Left hindlimb (tissue), 1 donor: ENCODE data around the gene PLCL2.

Experiments
- DNase-seq: peaks from one replicate; pipeline ENCODE4 v3.0.0-alpha.2; 2018

PLCL2 gene

GRCh38 chr3:17050071-17050470 lies 165.3 kb downstream of the PLCL2 start:
- no peak for DNase-seq

- no peak for DNase-seq
These were observed 165.8 kb downstream of the PLCL2 start for GRCh38 chr3:17050506-17050905.

DNA sequence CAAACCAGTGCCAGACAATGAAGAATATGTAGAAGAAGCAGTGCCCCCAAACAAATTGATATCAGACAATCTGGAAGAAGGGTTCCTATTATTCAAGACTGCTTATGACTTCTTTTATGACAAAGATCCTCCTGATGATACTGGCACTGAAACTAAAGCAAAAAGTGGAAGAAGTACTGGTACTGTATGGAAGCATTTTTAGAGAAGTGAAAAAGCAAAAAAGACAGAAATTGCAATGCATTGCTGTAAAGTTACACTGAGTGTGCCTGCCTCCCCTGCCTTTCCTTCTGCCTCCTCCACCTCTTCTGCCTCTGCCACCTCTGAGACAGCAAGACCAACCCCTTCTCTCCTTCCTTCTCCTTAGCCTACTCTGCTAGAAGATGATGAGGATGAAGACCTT lies 167.6 kb downstream of the PLCL2 start:
- no peak for DNase-seq

- DNase-seq = no peak
These were observed 169.7 kb downstream of the PLCL2 start for GRCh38 chr3:17054301-17054981.

- DNase-seq = no peak
These were observed 170.2 kb downstream of the PLCL2 start for GRCh38 chr3:17054982-17055343.

DNA sequence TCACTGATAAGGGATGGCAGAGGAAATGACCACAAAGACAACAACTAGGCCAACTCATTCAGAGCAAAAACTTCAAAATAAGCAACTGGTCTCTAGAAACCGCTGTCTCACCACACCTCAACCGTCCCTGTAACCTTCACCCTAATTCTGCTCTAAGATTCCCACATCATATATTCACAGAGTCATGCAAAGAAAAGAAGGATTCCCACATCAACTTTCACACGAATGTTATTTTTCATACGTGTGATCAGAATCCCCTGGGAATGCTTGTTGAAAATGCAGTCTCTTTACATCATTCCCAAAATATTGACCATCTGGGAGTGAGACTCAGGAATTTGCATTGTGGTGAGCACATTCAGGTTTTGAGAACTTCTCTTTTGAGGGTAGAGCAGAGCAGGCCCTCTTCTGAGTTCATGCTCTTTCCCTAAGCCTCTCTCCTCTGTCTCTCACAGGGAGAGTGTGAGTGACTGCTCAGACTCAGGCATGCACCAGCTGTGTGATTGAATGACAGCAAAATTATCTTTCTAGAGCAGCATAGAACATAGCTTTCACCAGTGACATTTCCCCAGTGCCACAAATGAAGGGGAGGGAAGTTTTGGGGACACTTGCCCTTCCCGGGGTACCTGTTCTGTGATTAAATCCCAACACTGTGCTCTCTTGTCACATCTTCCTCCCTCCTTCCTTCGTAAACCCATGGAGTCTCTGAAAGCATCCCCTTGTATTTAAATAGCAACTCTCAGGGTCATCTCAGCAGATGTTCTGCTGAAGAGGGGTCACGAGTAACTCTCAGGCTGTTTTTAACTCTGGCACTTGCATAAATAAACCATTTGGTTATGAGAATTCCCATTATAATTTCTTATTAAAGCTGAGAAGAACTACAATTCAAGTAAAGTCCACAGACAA lies 170.9 kb downstream of the PLCL2 start:
- DNase-seq = no peak

DNA sequence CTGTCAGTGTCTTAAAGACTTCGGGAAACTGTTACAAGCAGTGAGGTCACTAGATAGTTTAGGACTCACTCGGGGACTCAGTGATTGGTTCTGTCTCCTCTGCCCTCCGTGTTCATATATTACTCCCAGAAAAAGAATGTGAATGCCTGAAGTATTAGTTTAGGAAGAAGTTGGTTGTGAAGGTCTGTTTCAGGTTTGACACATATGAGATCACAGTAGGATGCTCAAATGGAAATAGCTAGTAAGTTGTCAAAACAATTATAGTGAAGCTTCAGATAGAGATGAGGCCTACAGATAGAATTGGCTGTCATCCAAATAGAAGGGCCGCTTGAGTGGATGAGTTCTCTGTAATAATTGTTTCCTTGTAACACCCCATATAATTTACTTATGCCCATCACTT lies 172.6 kb downstream of the PLCL2 start:
- DNase-seq = no peak

DNA sequence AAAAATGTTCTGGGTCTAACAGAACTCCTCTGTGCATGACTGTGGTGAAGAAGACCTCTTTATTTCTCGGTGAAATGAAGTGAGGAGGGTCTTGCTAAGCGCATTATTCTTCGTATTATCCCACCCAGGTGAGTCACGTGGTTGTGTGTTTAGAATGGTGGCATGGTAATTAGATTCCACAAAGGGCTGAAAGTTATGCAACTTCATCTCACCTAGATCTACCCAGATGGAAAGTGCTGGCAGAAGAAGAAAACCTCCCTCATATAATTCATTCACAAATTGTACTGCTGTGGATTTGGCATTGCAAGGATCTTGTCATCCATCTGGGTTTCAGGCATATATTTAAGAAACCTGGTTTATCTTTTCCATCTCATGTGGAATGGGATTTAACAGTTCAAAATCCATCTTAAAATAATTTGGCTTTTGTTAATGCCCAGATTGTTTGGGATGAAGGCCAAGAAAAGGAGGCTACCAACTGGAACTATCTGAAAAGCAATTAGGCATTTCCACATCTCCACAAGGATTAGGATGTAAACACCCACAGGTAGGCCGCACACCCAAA lies 175.3 kb downstream of the PLCL2 start:
- no peak for DNase-seq

DNA sequence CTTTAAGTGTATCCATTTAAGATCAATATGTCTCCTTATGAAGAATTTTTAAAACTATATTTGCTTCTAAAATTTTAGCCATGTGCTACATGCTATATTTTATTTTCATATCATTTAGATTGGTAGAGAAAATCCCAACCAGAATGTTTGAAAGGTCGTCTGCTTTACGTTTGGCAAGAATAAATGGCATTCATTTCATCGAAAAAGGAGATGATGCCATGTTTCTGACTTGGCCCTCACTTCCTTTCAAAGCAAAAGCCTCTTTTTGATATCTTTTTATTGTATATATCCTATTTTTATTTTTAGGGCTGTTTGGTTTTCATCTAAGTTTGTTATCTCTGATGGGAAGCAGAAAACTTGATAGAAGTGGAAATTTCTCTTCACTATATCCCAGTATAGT lies 176.2 kb downstream of the PLCL2 start:
- DNase-seq = no peak

DNA sequence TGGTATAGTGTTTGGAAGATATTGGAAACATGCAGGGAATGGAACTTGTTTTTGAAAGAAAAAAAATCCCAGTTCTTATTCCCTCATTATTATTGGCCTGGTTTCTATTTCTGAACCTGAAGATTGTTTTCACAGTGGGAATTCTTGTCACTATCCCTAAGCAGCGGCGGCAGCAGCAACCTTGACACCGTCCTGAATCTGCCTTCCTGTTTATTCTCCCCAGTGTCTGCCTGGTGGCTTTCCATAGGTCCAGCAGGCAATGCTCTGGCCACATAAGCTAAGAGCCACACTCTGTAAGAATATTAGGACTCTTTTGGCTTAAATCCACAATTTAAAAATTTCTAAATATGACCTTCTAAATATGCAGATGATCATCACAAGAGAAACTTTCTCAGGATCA lies 178.0 kb downstream of the PLCL2 start:
- no peak for DNase-seq

GRCh38 chr3:17063596-17063995 lies 178.8 kb downstream of the PLCL2 start:
- no peak for DNase-seq

DNA sequence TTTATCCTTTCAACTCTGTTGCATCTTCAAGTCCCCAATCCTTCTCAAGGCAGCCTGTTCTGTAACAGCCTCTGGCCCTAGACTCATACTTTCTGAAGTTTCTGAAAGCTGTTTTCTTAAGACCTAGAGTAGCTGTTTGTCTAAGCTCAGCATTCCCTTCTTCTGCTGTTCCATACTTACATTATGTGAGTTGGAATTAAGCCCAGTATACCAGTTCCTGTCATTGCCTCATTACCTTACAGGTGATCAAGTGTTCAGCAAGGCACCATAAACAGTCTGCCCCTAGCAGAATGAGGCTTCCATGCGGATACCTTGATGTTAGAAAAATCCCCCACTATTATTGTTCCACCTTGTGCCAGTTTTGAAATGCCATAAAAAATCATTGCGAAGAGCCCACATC lies 180.6 kb downstream of the PLCL2 start:
- DNase-seq = no peak

- DNase-seq = no peak
These were observed 181.1 kb downstream of the PLCL2 start for GRCh38 chr3:17065881-17066280.

DNA sequence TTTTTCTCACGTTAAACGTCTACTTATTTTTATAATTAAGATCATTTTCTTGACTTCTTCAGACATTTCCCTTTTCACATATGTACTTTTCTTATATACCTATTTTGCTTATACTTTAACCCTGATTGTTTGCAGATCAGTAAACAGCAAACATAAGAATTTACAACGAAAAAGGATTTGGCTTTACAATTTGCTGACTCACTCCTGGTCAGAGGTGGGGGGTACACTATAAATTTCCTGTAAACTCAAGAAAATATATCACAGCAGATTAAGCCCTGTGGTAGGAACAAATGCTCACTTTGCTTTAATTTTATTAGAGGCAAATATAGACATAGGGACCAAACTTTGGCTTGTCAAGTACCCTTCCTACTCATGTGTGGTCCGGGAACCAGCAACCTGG lies 185.0 kb downstream of the PLCL2 start:
- DNase-seq = no peak

GRCh38 chr3:17070161-17070959 lies 185.6 kb downstream of the PLCL2 start:
- peak; percentile 45 for DNase-seq

DNA sequence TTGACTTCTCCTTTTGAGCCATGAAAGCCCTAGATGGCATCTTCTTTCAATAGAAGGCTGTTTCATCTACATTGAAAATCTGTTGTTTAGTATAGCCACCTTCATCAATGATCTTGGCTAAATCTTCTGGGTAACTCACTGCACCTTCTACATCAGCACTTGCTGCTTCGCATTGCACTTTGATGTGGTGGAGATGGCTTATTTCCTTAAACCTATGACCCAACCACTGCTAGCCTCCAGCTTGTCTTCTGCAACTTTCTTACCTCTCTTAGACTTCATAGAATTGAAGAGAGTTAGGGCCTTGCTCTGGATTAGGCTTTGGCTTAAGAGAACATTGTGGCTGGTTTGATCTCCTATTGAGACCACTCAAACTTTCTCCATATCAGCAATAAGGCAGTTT lies 189.8 kb downstream of the PLCL2 start:
- DNase-seq = no peak

- DNase-seq = no peak
These were observed 190.6 kb downstream of the PLCL2 start for GRCh38 chr3:17075358-17075757.

GRCh38 chr3:17075907-17076306 lies 191.2 kb downstream of the PLCL2 start:
- DNase-seq = no peak

DNA sequence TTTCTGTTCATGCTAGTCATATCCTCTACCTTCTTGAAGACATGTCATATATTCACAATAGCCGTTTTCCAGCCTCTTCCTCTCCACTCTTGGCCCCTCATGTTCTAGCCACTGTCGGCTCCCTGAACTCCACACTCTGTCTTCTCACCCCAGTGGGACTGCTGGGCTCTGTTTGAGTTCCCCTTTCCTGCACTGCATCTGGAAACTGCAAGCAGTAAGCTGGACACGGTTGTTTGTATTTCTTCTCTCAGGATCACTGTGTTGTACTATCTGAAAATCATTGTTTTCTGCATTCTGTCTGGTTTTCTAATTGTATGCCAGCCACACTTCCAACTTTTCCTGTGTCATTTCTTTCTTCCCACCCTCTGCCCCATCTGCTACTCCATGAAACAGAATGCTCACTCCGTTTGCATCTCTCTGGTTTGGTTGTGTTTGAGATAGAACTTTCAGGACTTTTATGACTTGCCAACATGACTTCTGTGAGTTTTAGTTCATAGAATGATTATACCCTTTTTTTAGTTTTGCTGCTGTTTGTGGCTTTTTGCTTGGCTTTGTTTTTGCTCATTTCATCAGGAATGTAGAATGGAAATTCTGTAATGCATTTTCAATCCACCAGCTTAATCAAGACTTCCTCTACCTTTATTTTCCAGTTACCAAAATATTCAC lies 192.3 kb downstream of the PLCL2 start:
- DNase-seq = no peak

GRCh38 chr3:17077606-17078005 lies 192.9 kb downstream of the PLCL2 start:
- peak; percentile 48 for DNase-seq

GRCh38 chr3:17078926-17079465 lies 194.2 kb downstream of the PLCL2 start:
- DNase-seq = no peak

DNA sequence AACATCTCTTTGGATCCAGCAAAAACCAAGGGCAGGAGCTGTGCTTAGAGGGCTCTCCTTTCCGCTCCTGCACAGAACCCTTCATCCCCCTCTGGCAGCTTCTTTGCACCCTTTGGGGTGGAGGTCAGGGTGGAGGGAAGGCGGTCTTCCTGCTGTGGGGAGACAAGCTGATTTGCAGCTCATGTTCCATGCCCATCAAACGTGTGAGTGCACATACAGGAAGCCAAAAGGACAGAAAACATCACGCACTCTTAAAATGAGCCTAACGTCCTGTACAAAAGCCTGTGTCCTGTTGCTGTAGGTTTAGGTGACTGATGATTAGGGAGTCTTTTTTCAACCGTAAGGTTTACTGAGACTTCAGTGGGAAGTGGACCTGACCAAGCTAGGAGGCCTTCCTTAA lies 195.2 kb downstream of the PLCL2 start:
- DNase-seq = no peak
